ENCODE data around the gene DNA2.

- TF ChIP-seq CTCF (IDR thresholded peaks at IDR 0.05) (no peak), POLR2A (IDR thresholded peaks at IDR 0.05) (no peak)
Observed at GRCh38 chr10:68365611-68366010, 106.2 kb downstream of the DNA2 start.

All from vagina (tissue), 2 donors.